Activated naive CD4-positive, alpha-beta T cell (primary cell): ENCODE measurements around the gene SPATA17.

Source experiments
- DNase-seq, 4 experiments: peaks; one replicate each; lab custom pipeline; 2025; lab: John Stamatoyannopoulos, UW

The SPATA17 gene

DNA sequence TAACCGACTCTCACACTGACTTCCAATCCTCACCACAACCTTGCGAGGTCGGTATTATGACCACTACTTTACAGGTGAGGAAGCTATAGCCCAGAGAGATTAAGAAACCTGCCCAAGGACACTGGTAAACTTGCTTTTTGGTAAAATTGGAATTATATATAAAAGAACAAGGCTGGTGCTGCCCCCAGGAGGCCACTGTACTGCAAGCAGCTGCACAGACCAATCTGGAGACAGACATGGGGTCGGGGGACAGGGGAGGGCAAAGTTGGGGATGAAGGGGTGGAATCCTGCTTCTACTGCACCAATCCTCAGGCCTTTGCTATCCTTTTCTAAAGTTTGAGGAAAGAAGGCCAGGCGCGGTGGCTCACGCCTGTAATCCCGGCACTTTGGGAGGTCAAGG is 280.8 kb downstream of the SPATA17 start:
- DNase-seq, result no peak

DNA sequence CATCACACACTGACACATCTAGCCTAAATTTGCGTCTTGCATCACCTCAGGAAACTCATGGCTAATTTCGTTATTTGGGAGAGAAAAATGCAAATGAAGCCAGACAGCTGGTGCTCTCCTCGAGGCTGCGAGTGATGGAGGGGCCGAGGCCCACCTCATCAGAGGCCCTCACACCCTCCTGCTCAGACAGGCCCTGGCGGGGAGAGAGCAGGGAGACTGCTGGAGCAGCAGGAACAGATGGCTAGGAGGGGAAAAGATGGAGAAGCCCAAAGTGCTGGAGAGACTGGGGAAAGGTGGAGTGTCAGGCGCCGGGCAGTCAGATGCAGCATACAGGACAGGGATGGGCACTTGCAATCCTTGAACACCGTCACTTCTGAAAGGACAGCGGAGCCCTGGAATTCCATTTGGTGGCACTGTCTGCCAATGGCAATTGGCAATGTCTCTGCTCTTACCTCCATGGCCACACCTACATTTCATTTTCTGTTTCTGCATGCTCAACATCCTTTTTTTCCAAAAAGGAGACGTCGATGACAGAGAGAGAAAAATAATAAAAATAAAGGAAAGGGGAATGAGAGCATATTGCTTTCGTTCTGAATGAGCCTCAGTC is 286.2 kb downstream of the SPATA17 start:
- no peak for DNase-seq

DNA sequence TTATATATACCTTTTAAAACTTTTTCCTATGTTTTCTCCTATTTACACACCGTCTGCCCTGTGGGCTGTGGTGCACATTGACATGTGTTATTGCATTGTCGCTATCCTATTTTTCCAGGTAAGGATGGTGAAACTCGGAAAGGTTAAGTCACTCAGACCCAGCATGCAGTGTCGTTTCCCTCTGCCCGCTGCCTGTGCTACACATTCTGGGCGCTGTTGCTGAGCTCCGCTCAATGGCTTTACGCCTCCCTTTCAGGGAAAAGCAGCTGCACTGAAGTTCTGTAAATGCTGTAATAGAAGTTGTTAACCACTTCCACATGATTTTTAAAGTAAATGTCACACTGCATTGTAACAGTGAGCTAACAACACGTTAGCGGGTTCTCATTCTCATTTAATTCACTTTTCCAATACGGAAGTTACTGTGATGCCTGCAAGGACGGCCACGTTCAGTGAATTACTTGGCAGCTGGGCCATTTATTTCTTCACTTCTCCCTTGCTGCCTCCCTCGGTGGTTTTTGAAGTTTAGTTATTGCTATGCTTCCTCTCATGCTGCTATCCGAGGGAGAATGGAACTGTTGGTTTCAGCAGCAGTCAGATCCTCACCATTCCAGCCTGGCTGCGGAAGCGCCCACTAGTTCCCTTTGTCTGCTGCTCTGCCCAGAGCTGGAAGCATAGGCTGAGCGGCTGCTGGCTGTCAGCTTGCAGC is 288.7 kb downstream of the SPATA17 start:
- no peak for DNase-seq
